ENCODE measurements around the gene SLC44A2.

The SLC44A2 gene

DNA sequence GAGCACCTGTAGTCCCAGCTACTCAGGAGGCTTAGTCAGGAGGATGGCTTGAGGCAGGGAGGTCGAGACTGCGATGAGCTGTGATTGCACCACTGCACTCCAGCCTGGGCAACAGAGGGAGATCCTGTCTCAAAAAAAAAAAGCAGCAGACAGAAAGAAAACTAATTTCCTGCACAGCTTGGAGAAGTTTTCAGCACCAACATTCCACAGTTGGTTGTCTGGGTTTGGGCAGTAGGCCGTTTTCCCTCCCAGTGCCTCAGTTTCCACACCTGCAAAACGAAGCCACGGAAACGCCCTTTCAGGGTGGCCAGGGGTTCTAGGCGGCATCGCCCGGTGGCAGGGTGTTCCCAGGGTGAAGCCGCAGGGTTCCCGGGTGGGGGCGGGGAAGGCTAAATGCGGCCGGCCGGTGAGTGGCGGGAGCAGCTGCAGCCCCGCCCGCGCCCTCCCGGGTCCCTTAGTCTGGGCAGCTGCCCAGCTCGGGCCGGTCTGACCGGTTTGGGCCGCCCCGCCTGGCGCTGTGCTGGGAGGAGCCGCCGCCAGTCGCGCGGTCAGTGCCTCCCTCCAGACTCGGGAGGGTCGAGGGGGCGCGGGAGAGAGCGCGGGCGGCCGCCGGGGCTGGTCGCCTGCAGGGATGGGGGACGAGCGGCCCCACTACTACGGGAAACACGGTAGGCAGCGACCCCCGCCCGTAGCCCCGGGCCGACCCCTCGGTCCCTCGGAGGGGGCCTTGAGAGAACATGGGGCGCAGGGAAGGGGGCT is at the start of gene SLC44A2:
Gene SLC44A2 (plus strand): TSS at position 551 of the 759 bp plus-strand sequence. CDS start 81 bp downstream, at position 632.
- no peaks in the 10 kb centered on the region for H3K9me3 ChIP-seq (ENCODE audit: control insufficient read depth, insufficient read depth, low read depth, low read length)
- ChIA-PET POLR2A (interaction anchor here (0.5 to 1.0 kb wide), 4 partner anchors 17 to 59 kb away, joined by 3 to 7 read pairs (median 5); partner anchors contain the start of gene KRI1), CTCF (interaction anchor here (0.8 to 1.7 kb wide), 2 partner anchors 44 to 84 kb away, joined by 3 read pairs; no protein-coding TSS in a partner anchor)
- peaks cover 0 to 21% of the 10 kb centered on the region in 2 experiments; a peak in 2 of 3 replicates for H3K36me3 ChIP-seq (ENCODE audit: control insufficient read depth in 2 of 2, insufficient read depth in 1 of 2, low read length in 2 of 2)
- H3K4me1 ChIP-seq (ENCODE audit: control insufficient read depth, insufficient read depth, low read length) = no peaks in the 10 kb centered on the region; the same call in 1 of the 2 replicates
- peak within 1 kb of the TSS; percentile 24; the same call in 1 of the 2 replicates for H3K27ac ChIP-seq (ENCODE audit: extremely low read depth, low read depth, low read length)
- peak within 1 kb of the TSS; percentile 73 for H3K4me3 ChIP-seq (ENCODE audit: low read depth, low read length)
- peak; percentile 38; the same call in 1 of the 2 replicates for TF ChIP-seq ZNF629 (tag by site-specific recombination; IDR thresholded peaks at IDR 0.05)
- TF ChIP-seq, protein P1, sequence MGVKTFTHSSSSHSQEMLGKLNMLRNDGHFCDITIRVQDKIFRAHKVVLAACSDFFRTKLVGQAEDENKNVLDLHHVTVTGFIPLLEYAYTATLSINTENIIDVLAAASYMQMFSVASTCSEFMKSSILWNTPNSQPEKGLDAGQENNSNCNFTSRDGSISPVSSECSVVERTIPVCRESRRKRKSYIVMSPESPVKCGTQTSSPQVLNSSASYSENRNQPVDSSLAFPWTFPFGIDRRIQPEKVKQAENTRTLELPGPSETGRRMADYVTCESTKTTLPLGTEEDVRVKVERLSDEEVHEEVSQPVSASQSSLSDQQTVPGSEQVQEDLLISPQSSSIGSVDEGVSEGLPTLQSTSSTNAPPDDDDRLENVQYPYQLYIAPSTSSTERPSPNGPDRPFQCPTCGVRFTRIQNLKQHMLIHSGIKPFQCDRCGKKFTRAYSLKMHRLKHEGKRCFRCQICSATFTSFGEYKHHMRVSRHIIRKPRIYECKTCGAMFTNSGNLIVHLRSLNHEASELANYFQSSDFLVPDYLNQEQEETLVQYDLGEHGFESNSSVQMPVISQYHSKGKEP (tag by site-specific recombination; IDR thresholded peaks at IDR 0.05) = 0 out of 2 replicates have a peak, but pooled peaks have one; percentile 37
- 0 out of 2 replicates have a peak, but pooled peaks have one; percentile 17 for TF ChIP-seq ZNF324 (tag by site-specific recombination; IDR thresholded peaks at IDR 0.05)
- peak; percentile 21; the same call in 1 of the 2 replicates for TF ChIP-seq CTCF (tag by site-specific recombination; IDR thresholded peaks at IDR 0.05)
- TF ChIP-seq KLF9 (tag by site-specific recombination; IDR thresholded peaks at IDR 0.05; ENCODE audit: low read depth) = peak; percentile 55
- TF ChIP-seq ZFP37 (tag by site-specific recombination; IDR thresholded peaks at IDR 0.05) = 0 out of 2 replicates have a peak, but pooled peaks have one; percentile 34
- TF ChIP-seq ZNF362 (tag by site-specific recombination; IDR thresholded peaks at IDR 0.05) = no peak
- TF ChIP-seq ZNF335 (tag by site-specific recombination; conservative IDR thresholded peaks at IDR 0.05) = peak; percentile 30
- TF ChIP-seq, protein P2, sequence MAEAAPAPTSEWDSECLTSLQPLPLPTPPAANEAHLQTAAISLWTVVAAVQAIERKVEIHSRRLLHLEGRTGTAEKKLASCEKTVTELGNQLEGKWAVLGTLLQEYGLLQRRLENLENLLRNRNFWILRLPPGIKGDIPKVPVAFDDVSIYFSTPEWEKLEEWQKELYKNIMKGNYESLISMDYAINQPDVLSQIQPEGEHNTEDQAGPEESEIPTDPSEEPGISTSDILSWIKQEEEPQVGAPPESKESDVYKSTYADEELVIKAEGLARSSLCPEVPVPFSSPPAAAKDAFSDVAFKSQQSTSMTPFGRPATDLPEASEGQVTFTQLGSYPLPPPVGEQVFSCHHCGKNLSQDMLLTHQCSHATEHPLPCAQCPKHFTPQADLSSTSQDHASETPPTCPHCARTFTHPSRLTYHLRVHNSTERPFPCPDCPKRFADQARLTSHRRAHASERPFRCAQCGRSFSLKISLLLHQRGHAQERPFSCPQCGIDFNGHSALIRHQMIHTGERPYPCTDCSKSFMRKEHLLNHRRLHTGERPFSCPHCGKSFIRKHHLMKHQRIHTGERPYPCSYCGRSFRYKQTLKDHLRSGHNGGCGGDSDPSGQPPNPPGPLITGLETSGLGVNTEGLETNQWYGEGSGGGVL (tag by site-specific recombination; IDR thresholded peaks at IDR 0.05) = peak; percentile 64
- TF ChIP-seq ZBTB48 (tag by site-specific recombination; IDR thresholded peaks at IDR 0.05) = peak; percentile 76
- TF ChIP-seq GLIS2 (tag by site-specific recombination; IDR thresholded peaks at IDR 0.05) = peak; percentile 52; the same call in 1 of the 2 replicates
- no peak for TF ChIP-seq PRDM2 (tag by site-specific recombination; IDR thresholded peaks at IDR 0.05; ENCODE audit: borderline replicate concordance)
- TF ChIP-seq ZBTB7A (tag by site-specific recombination; IDR thresholded peaks at IDR 0.05; ENCODE audit: low read depth) = peak; percentile 78; the same call in 1 of the 2 replicates
- no peak for TF ChIP-seq ZNF473 (tag by site-specific recombination; IDR thresholded peaks at IDR 0.05)
- TF ChIP-seq TCF7L2 (IDR thresholded peaks at IDR 0.05; ENCODE audit: borderline replicate concordance, low read depth, low read length) = no peak
- TF ChIP-seq ZNF155 (tag by site-specific recombination; IDR thresholded peaks at IDR 0.05) = no peak
- TF ChIP-seq SCRT1 (tag by site-specific recombination; IDR thresholded peaks at IDR 0.05; ENCODE audit: borderline replicate concordance) = peak; percentile 73
- peak; percentile 63; the same call in 1 of the 2 replicates for TF ChIP-seq ZNF449 (tag by site-specific recombination; IDR thresholded peaks at IDR 0.05)
- TF ChIP-seq MEIS1 (CRISPR knock-in tag; IDR thresholded peaks at IDR 0.05; ENCODE audit: borderline replicate concordance) = no peak
